ENCODE results near the gene LSMEM2.
"Not testable (repeated sequence)": the region's sequence is repeated elsewhere in the genome, so short reads cannot be mapped to it uniquely, and the experiment has no call there.

LSMEM2 gene

GRCh38 chr3:50244813-50245212 lies 34.1 kb upstream of the LSMEM2 start:
- DNase-seq; in situ Hi-C loops (cut with MboI; ENCODE audit: low pct_unique_long_range_greater_than_20kb, low sequenced_read_pairs): not testable (repeated sequence)

GRCh38 chr3:50245251-50245745 lies 33.6 kb upstream of the LSMEM2 start:
- in situ Hi-C loops (cut with MboI; ENCODE audit: low pct_unique_long_range_greater_than_20kb, low sequenced_read_pairs): no loop called here
- no peak for DNase-seq

DNA sequence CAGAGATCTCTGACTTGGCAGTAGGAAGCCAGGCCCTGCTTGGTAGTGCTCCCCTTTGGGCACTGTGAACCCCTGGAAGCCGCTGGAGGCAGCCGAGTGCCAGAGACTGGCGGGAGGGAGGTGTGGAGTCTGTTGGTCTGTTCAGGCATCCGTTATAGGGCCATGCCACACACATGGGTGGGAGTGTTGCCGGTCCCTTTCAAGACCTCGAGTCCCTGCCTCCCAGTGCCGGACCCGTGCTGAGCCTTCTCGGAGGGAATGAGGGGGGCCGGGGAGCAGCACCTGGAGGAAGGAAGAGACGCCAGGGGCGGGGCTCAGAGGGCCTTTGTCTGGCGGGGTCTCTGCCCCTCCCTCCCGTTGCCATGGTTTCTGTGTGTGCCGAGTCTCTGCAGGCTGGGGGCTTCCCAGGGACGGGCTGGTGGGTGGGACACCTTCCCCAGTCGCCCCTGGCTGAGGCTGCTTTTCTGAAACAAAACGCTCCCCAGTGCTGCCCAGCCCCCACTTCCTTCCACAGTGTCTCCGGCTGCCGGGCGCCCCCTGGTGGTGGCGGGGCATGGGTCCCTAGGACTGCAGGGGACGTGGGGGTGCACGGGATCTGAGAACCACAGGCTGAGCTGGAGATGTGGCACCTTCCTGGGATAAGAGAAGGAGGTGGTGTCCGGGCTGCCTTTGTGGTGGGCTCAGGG lies 32.9 kb upstream of the LSMEM2 start:
- peak; percentile 93 for DNase-seq
- in situ Hi-C loops (cut with MboI; ENCODE audit: low pct_unique_long_range_greater_than_20kb, low sequenced_read_pairs): no loop called here

DNA sequence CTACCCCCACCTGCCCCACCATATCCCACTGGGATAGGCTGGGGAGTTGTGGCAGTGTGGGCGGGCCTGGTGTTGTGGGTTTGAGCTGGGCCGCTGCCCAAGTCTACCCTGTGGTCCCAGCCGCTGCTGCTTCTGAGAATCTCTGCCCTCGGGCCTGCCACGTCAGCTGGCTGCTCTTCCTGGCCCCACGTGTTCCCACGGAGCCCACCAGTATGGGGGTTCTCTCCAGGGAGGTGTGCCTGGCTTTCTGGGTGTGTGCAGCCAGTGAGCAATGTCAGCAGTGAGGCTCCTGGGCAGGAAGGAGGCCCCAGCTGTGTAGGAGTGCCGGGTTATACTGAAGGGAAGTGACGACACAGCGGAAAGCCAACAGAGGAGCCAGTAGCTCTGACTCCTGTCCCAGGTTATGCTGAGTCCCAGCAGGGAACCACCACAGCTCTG lies 32.4 kb upstream of the LSMEM2 start:
- in situ Hi-C loops (cut with MboI; ENCODE audit: low pct_unique_long_range_greater_than_20kb, low sequenced_read_pairs): no loop called here
- peak; percentile 87 for DNase-seq

DNA sequence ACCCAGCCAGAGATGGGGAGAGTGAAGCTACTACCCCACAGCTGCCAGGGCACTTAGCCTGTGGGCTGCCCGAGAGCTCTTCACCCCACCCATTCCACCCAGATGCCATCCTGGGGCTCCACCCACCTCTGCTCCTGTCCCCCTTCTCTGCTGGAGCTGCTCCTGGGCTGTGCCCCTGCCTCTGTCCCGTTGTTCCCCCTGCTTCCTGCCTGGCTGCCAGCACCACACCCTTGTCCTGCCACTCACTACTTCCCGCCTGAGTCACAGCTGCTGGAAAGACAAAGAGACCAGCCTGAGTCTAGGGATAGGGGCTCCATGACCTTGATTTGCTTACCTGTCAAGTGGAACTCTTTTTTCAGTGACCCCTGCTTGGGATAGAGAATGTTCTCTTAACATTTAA lies 30.5 kb upstream of the LSMEM2 start:
- no peak for DNase-seq
- in situ Hi-C loops (cut with MboI; ENCODE audit: low pct_unique_long_range_greater_than_20kb, low sequenced_read_pairs): no loop called here

DNA sequence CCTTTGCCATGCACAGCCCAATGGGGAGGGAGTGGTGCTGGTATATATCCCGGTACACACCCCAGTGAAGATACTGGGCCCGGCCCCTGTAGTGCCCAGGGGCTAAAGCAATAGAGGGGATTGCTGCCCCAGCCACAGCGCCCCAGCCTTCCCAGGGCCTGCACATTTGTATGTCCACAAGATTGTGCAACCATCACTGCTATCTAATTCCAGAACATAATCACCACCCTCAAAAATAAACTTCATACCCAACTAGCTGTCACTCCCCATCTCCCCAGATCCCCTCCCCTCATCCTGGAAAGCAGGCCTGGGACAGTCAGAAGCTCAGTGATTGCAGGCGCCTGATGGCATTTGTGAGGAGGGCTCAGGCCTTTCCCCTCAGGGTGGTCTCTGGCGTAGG lies 29.4 kb upstream of the LSMEM2 start:
- DNase-seq: no peak
- in situ Hi-C loops (cut with MboI; ENCODE audit: low pct_unique_long_range_greater_than_20kb, low sequenced_read_pairs): no loop called here

DNA sequence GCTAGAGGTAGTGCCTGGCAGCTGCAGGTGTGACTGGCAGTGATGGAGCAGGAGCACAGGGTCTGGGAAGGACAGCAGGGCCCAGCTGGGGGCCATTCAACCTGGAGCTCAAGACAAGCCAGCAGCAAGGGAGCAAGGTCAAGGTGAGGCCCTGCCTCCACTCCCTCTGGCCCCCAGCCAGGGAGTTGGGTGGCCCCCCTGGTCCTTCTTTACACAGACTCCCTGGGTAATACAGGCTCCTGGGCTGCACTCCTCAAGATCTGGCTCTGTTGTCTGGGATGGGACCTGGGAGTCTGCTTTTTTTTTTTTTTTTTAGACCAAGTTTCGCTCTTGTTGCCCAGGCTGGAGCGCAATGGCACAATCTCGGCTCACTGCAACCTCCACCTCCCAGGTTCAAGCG lies 28.4 kb upstream of the LSMEM2 start:
- no peak for DNase-seq
- in situ Hi-C loops (cut with MboI; ENCODE audit: low pct_unique_long_range_greater_than_20kb, low sequenced_read_pairs): no loop called here

DNA sequence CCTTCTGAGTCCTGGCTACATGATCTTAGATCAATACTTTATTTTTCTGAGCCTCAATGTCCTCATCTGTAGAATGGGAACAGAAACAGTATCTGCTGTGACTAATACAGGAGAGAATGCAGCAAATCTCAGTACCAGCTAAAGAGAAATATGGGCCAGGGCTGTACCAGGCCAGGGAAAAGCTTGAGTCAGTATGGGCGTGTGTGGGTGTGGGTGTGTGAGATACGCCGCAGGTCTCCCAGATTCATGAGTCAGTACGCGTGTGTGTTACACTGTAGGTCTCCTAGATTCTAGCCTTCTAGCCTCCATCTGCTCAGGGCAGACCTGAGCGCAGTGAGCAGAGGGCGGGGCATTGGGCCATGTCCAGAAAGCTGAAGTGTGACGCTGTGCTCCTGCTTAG lies 27.7 kb upstream of the LSMEM2 start:
- in situ Hi-C loops (cut with MboI; ENCODE audit: low pct_unique_long_range_greater_than_20kb, low sequenced_read_pairs): no loop called here

DNA sequence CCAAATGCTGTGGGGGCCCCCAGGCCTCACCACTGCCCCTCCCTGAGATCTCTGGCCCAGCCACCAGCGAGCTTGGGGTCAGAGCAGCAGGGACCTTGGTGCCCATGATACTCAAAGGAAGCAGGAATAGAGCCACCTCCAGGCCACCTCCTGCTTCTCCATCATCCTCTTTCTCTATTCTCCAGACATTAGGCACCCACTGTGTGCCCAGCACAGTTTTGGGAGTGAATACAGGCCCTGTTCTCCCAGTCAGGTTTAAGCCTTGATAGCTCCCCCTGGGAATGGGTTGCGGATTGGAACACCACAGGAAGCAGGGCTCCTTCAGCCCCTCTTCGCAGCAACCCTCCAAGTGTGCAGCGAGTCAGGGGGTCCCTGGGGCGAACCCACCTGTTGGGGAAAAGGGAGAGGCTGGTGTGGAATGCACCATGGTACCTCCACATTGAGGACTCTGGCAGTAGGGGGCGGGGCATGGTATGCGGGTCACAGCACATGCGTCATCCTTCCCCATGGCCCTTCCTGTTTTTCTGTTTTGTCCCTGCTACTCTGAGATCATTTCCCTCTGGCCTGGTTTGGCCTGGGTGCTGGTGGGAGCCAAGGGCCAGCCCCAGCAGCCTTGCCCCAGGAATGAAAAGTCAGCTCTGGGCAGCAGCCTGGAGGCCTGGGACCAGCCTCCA lies 24.2 kb upstream of the LSMEM2 start:
- peak; percentile 45 for DNase-seq
- in situ Hi-C loops (cut with MboI; ENCODE audit: low pct_unique_long_range_greater_than_20kb, low sequenced_read_pairs): no loop called here

More for the DNA sequence above, 27.7 kb upstream of the LSMEM2 start:
- no peak for DNase-seq

- in situ Hi-C loops (cut with MboI; ENCODE audit: low pct_unique_long_range_greater_than_20kb, low sequenced_read_pairs): no loop called here
- DNase-seq: no peak
Observed at GRCh38 chr3:50255251-50255615, 23.7 kb upstream of the LSMEM2 start.

DNA sequence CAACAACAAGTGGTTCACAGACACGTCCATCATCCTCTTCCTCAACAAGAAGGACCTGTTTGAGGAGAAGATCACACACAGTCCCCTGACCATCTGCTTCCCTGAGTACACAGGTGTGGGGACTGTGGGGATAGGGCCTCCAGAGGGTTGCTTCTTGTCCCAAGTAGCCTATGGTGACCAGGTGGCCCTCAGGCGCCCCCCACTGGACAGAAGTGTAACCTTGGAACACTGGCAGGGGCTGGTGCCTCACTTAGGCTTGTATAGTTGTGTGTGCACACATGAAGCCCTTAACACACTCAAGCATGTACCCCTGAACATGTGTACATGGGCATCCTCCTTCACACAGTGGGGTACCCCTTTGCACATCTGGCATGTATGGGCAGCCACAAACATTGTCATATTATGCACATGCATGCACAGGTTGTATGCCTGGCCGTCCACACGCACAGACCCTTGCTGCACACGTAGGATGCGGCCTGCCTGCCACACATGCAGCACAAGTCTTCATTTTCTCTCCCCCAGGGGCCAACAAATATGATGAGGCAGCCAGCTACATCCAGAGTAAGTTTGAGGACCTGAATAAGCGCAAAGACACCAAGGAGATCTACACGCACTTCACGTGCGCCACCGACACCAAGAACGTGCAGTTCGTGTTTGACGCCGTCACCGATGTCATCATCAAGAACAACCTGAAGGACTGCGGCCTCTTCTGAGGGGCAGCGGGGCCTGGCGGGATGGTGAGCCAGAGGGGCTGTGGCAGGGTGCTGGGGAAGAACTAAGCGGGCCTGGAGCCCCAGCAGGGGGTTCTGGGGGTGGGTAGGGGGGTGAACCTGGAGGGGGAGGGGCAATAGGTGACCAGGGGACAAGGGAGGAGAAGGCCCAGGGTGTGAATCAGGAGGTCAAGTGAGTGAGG lies 21.7 kb upstream of the LSMEM2 start:
- DNase-seq: peak; percentile 41

GRCh38 chr3:50258029-50258680 lies 20.7 kb upstream of the LSMEM2 start:
- in situ Hi-C loops (cut with MboI; ENCODE audit: low pct_unique_long_range_greater_than_20kb, low sequenced_read_pairs): no loop called here

More for the DNA sequence above, 21.7 kb upstream of the LSMEM2 start:
- in situ Hi-C loops (cut with MboI; ENCODE audit: low pct_unique_long_range_greater_than_20kb, low sequenced_read_pairs): no loop called here

DNA sequence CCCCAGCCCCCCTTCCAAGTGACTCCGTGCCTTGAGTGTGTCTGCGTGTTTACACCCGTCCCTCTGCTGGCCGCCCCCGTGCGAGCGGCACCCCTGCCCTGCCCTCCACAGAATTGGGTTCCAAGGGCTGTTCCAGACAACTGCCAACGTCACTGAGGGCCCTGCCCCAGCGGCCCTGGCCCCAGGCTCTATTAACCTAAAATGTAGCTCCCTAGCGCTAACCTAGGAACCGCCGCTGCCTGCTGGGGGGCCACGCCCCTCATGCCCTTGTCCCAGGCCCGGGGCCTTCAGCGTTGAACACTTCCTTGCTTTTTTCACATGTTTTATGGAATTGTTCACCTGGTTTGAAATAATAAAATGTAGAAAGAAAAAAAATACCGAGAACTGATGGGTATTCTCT lies 19.9 kb upstream of the LSMEM2 start:
- in situ Hi-C loops (cut with MboI; ENCODE audit: low pct_unique_long_range_greater_than_20kb, low sequenced_read_pairs): no loop called here
- DNase-seq: no peak

More at GRCh38 chr3:50258029-50258680, 20.7 kb upstream of the LSMEM2 start:
- no peak for DNase-seq

GRCh38 chr3:50259432-50260026 lies 19.4 kb upstream of the LSMEM2 start:
- in situ Hi-C loops (cut with MboI; ENCODE audit: low pct_unique_long_range_greater_than_20kb, low sequenced_read_pairs): no loop called here
- no peak for DNase-seq

GRCh38 chr3:50260027-50260941 lies 18.6 kb upstream of the LSMEM2 start:
- peak; percentile 91 for DNase-seq
- in situ Hi-C loops (cut with MboI; ENCODE audit: low pct_unique_long_range_greater_than_20kb, low sequenced_read_pairs): no loop called here

DNA sequence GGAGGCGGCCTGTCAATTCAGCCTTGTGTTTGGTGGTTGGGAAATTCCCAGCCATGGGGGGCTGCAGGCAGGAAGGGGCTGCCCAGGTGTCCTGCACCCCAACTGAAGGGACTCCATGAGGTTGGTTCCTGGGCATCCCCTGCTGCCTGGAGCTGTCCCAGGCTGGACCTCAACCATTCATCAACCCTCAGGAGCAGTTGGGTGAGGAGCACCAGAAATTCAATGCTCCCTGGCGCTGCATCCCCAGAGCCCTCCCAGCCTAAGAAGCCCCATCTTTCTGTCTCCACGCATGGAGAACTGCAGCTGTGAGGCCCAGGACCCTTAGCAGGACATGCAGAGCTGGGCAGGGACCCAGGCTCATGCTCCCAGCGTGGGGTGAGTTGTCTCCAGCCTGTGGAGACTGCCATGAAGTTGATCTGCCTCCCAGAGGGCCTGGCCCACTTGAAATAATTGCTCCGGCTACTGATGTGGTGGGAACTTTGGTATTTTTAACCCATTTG lies 17.9 kb upstream of the LSMEM2 start:
- no peak for DNase-seq
- in situ Hi-C loops (cut with MboI; ENCODE audit: low pct_unique_long_range_greater_than_20kb, low sequenced_read_pairs): no loop called here

GRCh38 chr3:50261505-50261904 lies 17.4 kb upstream of the LSMEM2 start:
- in situ Hi-C loops (cut with MboI; ENCODE audit: low pct_unique_long_range_greater_than_20kb, low sequenced_read_pairs): no loop called here
- DNase-seq: no peak

DNA sequence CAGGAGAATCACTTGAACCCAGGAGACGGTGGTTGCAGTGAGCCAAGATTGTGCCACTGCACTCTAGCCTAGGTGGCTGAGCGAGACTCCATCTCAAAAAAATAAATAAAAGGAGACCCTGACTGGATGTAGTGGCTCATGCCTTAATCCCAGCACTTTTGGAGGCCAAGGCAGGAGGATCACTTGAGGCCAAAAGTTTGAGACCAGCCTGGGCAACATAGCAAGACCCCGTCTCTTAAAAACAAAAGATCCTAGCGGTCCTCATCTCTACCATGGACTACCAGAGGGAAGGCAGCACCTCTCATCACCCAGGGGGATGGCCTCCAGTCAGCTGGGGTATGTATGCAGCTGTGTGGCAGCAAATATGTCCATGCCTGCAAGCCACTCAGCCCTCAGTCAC lies 16.7 kb upstream of the LSMEM2 start:
- in situ Hi-C loops (cut with MboI; ENCODE audit: low pct_unique_long_range_greater_than_20kb, low sequenced_read_pairs); DNase-seq: not testable (repeated sequence)

Measured in KBM-7 (cell line).